ENCODE results near the gene GSX2. TPM values are rescaled to one million over a fixed set of nuclear protein-coding genes. Genes with fewer than 3 reads are reported as not detected.
"Not testable (repeated sequence)": the region's sequence is repeated elsewhere in the genome, so short reads cannot be mapped to it uniquely, and the experiment has no call there.

Gene GSX2
- total RNA-seq, 4 donors from 2014 or later, result not detected

DNA sequence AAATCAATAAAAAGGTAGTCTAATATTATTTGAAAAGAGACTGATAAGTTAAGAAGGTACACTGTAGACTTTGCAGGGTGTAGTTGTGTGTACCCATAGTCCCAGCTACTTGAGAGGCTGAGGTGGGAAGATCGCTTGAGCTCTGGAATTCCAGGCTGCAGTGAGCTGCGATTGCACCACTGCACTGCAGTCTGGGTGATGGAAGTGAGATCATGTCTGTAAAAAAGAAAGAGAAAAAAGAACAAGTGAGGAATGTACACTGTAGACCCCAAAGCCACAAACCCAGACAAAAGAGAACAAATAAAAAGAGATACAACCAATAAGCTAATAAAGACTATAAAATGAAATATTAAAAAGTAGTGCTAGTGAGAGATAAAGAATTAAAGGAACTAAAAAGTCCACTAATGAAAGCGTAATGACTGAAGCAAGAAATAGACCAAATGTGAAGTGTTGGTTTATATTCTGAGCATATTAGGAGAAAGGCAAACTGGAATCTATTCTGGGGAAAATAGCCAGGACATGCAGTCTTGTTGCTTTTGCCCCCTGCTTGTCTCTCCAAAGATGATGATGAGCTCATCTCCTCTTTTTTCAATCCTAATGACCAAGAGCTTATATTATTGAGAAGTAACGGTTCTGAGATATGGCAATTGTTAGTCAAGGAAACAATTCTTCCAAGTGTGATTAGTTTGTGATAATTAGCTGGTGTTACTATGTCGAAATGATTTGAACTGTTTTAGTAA lies 19.1 kb downstream of the GSX2 start:
- TF ChIP-seq, protein P1, sequence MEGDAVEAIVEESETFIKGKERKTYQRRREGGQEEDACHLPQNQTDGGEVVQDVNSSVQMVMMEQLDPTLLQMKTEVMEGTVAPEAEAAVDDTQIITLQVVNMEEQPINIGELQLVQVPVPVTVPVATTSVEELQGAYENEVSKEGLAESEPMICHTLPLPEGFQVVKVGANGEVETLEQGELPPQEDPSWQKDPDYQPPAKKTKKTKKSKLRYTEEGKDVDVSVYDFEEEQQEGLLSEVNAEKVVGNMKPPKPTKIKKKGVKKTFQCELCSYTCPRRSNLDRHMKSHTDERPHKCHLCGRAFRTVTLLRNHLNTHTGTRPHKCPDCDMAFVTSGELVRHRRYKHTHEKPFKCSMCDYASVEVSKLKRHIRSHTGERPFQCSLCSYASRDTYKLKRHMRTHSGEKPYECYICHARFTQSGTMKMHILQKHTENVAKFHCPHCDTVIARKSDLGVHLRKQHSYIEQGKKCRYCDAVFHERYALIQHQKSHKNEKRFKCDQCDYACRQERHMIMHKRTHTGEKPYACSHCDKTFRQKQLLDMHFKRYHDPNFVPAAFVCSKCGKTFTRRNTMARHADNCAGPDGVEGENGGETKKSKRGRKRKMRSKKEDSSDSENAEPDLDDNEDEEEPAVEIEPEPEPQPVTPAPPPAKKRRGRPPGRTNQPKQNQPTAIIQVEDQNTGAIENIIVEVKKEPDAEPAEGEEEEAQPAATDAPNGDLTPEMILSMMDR (IDR thresholded peaks at IDR 0.05), result no peak
- ATAC-seq (ENCODE audit: low FRiP score), result no peak
- no peak for DNase-seq (ENCODE audit: low spot score)

DNA sequence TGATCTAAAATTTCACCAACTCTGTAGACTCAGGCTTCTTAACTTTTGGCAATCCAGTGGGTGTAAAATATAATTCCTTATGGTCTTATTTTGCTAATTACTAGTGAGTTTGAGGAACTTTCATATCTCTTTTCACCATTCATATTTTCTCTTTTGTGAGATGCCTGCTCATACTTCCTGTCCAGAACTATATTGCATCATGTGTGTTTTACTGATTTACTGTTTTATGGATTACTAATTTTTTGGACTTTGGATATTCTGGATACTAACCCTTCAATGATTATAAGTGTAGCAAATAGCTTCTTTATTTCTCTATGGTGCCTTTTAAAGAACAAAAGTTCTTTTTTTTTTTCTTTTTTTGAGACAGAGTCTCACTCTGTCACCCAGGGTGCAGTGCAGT lies 20.6 kb downstream of the GSX2 start:
- TF ChIP-seq, protein P1 (IDR thresholded peaks at IDR 0.05), result no peak
- DNase-seq (ENCODE audit: low spot score) (no peak), ATAC-seq (ENCODE audit: low FRiP score) (no peak)

DNA sequence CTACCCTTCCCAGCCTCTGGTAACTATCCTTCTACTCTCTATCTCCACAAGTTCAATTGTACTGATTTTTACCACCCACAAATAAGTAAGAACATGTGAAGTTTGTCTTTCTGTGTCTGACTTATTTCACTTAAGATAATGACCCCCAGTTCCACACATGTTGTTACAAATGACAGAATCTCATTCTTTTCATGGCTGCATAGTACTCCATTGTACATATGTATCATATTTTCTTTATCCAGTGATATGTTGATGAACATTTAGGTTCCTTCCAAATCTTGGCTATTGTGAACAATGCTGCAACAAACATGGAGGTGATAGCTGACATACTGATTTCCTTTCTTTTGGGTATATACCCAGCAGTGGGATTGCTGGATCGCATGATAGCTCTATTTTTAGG lies 27.7 kb downstream of the GSX2 start:
- TF ChIP-seq, protein P1 (IDR thresholded peaks at IDR 0.05), result no peak
- ATAC-seq (ENCODE audit: low FRiP score), result no peak
- no peak for DNase-seq (ENCODE audit: low spot score)

DNA sequence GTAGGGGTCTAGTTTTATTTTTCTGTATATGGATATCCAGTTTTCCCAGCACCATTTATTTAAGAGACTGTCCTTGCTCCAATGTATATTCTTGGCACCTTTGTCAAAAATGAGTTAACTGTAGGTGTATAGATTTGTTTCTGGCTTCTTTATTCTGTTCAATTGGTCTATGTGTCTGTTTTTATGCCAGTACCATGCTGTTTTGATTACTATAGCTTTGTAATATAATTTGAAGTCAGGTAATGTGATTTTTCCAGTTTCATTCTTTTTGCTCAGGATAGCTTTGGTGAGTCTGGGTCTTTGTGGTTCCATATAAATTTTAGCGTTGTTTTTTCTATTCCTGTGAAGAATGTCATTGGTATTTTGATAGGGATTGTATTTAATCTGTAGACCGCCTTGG lies 28.7 kb downstream of the GSX2 start:
- ATAC-seq (ENCODE audit: low FRiP score); DNase-seq (ENCODE audit: low spot score): not testable (repeated sequence)

DNA sequence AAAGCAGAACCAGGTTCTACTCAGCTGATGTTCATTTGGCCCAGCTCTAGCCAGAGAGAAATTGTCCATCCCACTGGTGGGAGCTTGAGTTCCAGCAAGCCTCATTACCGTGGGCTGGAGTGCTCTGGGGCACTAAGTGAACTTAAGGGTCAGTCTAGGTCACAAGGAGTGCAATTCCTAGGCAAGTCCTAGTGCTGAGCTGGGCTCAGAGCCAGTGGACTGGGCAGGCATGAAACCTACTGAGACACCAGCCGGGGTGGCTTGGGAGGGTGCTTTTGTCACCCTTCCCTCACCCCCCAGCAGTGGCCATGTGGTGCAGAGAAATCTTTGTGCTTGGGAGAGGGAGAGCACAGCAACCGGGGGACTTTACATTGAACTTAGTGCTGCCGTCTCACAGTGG lies 39.4 kb downstream of the GSX2 start:
- TF ChIP-seq, protein P1 (IDR thresholded peaks at IDR 0.05), result no peak
- ATAC-seq (ENCODE audit: low FRiP score) (no peak), DNase-seq (ENCODE audit: low spot score) (no peak)

DNA sequence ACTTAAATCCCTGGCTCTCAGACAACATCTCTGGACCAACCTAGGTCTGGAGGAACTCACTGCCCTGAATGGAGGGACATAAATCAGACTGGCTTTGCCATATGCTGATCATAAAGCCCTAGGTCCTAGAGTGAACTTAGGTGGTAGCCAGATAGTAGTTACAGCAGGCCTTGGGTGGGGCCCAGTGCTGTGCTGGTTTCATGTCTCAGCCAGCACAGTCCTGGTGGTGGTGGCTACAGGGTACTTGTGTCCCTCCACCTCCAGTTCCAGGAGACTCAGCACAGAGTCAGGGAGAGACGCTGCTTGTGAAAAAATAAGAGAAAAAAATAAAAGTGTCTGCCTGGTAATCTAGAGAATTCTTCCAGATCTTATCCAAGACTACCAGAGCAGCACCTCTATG lies 40.3 kb downstream of the GSX2 start:
- TF ChIP-seq, protein P1 (IDR thresholded peaks at IDR 0.05), result no peak
- ATAC-seq (ENCODE audit: low FRiP score) (no peak), DNase-seq (ENCODE audit: low spot score) (no peak)

DNA sequence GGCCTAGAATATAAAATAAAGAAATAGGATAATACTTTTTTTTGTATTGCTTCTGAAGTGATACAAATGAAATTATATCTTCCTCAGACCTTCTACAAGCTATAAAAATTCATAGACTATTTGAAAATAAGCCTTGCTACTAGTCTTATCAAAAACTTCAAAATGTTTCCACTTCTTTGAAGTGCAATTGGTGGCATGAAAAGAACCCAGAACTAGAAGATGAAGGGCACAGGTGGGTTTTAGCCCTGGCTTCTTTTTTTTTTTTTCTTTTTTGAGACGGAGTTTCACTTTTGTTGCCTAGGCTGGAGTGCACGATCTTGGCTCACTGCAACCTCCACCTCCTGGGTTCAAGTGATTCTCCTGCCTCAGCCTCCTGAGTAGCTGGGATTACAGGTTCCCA lies 44.2 kb downstream of the GSX2 start:
- TF ChIP-seq, protein P1 (IDR thresholded peaks at IDR 0.05), result no peak
- DNase-seq (ENCODE audit: low spot score) (no peak), ATAC-seq (ENCODE audit: low FRiP score) (no peak)

Data from omental fat pad (tissue), 4 donors.